HG03457 (cell line): ENCODE data around the gene TRIM44.

Source experiments
- ATAC-seq: cut with Tn5 transposase; IDR thresholded peaks from one replicate; pipeline ENCODE4 v1.9.1; 2021; ENCODE audit warnings: moderate number of reproducible peaks; ENCODE audit not compliant: unreplicated experiment

TRIM44 gene, protein sequence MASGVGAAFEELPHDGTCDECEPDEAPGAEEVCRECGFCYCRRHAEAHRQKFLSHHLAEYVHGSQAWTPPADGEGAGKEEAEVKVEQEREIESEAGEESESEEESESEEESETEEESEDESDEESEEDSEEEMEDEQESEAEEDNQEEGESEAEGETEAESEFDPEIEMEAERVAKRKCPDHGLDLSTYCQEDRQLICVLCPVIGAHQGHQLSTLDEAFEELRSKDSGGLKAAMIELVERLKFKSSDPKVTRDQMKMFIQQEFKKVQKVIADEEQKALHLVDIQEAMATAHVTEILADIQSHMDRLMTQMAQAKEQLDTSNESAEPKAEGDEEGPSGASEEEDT

DNA sequence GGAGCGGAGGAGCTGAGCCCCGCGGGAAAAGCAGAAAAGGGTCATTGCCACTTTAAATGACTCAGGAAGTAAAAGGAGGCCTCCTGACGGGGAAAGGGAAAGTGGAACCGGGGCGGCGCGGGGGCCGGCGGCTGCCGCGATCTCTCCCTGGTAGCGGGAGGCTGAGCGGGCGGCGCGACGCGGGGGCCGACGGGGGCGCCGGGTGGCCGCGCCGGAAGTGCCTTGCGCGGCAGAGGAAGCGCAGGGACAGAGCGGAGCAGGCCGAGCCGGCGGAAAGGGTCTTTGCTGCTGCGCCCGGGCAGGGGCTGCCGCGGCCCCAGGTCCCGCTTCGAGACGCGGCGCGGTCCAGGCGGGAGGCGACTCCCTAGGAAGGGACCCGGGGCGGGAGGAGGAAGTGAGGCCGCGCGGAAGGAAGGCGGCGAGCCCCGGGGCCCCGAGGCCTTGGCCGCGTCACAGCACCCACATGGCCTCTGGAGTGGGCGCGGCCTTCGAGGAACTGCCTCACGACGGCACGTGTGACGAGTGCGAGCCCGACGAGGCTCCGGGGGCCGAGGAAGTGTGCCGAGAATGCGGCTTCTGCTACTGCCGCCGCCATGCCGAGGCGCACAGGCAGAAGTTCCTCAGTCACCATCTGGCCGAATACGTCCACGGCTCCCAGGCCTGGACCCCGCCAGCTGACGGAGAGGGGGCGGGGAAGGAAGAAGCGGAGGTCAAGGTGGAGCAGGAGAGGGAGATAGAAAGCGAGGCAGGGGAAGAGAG lies at the start of gene TRIM44:
Gene TRIM44 (plus strand): TSS at position 127 of the 759 bp plus-strand sequence. CDS start 337 bp downstream, at position 464.
- peak; percentile 83 for ATAC-seq

DNA sequence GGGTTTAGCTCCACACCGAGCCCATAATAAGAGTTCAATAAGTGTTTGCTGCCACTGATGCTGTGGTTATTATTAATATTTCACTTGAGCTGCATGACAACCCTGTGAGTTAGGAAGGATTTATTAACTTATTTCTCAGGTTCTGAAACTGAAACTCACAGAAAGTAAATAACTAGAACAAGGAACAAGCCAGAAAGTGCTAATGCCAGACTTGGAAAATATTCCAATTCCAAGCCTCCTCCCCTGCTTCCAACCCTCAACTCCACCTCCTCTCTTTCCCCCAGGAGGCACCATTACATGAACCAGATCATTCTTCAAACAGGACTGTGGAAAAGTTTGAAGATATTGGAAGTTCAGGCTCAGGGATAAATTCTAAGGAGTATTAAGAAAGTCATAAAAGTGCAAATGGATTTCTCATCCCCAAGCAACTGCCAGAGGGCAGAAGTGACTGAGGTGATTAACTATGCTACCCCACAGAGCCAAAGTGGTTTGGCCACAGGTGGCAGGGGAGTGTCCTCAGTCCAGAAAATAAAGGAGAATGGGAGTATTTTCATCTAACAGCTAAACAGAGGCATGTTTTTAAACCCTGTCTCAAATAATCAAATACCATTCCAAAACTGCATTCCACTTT lies 47.5 kb upstream of the TRIM44 start:
- ATAC-seq: no peak

DNA sequence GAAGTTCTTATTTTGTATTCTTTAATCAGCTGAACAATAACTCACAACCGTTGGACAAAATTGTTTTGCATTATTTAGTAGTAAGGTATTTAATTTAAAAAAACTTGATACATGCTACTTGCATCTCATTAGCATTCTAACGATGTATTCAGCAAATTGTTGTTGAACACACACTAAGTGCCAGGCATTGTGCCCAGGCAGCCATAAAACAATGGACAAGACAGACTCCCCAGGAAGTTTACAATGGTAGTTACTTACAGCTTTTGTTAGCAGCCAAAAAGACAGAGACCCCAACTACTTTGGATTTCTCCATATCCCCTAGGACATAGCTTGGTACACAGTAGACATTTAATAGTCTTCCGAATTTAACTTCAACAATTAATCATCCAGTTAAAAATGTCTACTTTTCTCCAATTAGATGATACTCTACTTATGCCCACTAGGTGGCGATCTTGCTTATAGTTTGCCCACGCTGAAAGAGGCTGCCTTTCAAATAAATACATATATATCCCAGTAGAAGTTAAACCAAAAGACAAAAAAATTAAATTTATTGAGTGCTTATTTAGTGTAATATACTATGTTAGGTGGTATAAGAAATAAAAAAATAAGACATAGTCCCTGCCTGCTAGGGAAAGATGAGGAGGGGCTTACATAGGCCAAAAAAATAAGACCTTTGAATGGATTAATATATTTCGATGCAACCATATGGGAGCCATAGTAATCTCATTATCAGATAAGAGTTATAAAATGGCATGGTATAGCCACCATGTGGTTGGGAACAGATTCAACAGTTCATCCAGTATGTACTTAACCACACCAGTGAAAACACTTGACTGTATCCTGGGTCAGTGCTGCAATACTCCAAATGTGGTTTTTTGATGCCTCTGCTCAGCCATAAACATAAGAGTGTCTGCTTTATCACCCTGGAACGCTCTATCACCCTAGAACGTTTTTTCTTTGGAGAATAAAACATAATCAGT lies 46.4 kb upstream of the TRIM44 start:
- no peak for ATAC-seq

DNA sequence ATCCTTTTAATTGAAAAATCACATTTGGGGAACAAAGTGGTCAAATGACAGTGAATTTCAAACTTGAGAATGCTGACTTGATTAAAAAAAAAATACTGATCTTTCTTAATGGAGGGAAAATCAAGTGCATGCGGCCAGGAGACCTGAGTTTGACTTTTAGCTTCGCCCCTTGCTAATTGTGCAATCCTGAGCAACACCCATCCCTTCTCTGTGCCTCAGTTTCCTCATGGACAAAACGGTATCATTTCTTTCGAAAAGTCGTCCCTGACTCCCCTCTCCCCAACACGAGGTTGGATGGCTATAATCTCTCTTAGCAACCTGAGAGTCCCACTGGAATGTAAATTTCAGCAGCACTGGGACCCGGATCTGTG lies 45.3 kb upstream of the TRIM44 start:
- no peak for ATAC-seq

DNA sequence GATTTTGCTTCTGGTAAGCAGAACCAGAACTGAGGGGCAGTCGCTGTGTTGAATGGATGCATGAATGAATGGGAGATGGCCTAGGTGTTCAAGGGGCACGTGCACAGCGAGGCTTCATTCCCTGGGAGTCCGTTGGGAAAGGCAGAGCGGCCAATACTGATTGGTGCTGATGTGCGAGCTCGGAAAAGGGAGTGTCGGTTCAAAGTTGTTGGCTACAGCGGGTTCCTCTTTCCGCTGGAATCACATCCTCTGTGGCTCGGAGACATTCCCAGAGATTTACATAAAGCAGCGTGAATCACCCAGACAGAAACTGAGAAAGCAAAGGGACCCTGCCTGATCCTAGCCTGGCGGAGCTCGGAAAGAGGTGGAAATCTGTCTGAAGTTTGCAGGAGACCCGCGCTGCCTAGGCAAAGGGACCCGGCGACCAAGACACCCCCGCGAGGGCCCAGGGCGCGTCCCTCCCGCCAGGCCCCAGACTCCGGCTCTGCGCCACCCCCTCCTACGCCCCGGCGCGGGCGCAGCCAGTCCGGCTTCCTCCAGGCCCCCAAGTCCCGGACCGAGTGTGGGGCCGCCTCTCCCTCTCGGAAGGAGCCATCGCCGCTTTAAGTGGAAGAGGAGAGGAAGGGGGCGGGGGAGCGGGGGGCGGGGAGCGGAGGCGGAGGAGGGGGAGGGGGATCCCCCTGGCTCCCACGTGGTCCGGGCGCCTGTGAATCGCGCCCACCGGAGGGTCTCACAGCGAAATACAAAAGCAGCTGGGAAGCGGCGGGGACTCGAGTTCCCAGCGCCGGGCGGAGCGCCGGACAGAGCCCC lies 44.7 kb upstream of the TRIM44 start, which contains the start of gene FJX1:
Gene FJX1 (plus strand): TSS at position 774 of the 810 bp plus-strand sequence. CDS start 177 bp downstream, outside the sequence.
- ATAC-seq: peak; percentile 8

DNA sequence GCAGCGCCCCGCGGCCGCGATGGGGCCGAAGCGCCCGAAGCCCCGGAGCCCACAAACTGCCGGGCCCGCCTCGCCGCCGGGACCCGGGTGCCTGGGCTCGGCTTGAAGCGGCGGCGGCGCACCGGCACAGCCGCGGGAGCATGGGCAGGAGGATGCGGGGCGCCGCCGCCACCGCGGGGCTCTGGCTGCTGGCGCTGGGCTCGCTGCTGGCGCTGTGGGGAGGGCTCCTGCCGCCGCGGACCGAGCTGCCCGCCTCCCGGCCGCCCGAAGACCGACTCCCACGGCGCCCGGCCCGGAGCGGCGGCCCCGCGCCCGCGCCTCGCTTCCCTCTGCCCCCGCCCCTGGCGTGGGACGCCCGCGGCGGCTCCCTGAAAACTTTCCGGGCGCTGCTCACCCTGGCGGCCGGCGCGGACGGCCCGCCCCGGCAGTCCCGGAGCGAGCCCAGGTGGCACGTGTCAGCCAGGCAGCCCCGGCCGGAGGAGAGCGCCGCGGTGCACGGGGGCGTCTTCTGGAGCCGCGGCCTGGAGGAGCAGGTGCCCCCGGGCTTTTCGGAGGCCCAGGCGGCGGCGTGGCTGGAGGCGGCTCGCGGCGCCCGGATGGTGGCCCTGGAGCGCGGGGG lies 44.0 kb upstream of the TRIM44 start:
- peak; percentile 32 for ATAC-seq

DNA sequence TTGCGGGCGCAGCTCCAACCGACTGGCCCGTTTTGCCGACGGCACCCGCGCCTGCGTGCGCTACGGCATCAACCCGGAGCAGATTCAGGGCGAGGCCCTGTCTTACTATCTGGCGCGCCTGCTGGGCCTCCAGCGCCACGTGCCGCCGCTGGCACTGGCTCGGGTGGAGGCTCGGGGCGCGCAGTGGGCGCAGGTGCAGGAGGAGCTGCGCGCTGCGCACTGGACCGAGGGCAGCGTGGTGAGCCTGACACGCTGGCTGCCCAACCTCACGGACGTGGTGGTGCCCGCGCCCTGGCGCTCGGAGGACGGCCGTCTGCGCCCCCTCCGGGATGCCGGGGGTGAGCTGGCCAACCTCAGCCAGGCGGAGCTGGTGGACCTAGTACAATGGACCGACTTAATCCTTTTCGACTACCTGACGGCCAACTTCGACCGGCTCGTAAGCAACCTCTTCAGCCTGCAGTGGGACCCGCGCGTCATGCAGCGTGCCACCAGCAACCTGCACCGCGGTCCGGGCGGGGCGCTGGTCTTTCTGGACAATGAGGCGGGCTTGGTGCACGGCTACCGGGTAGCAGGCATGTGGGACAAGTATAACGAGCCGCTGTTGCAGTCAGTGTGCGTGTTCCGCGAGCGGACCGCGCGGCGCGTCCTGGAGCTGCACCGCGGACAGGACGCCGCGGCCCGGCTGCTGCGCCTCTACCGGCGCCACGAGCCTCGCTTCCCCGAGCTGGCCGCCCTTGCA lies 43.3 kb upstream of the TRIM44 start:
- ATAC-seq: peak; percentile 22

DNA sequence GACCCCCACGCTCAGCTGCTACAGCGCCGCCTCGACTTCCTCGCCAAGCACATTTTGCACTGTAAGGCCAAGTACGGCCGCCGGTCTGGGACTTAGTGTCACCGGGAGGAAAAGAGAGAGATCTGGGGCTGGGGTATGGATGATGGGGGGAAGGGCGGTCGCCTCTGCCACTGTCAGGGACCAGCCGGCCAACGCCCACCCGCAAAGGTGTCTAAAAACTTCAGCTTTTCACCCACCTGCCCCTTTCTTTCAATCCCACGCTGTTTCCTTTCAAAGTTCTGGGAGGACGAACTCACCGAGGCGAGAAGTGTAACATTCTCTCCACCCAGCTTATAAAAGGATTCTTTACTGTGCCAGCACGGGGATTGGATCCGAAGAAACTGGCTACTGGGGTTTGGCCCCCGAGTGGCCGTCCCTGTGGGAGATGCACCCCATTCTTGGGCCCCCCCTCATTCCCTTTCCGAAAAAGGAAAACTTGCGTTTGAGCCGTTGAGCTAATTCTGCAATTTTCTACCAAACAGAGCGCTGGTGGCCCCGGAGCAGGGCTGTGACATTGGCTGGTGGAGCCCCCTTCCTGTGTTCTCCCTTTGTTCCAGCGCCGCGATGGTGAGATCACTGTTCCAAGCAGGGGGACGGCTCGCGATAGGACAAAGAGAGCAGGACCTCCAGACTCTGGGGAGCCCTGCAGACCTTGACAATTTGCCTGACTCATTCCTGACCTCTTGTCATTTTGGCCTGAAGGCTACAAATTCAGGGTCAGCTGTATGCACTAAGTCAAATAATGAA lies 42.5 kb upstream of the TRIM44 start:
- ATAC-seq: no peak

DNA sequence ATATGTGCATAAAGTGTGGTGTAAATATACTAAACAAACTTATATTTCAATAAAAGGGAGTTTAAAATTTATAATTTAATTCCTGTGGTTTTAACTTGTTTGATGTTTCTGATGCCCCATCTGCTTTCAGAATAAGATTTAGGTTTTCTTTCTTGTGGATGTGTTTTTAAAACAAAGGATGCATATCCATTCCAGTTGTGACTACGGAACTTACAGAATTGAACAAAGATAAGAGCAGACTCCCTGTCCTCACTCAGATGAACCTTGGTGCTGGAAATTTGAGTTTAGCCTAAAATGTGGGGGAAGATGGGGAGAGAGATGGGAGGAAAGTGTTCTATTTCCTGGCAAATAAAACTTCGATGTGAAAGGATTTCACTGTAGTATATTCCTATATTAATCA lies 41.8 kb upstream of the TRIM44 start:
- ATAC-seq: no peak

DNA sequence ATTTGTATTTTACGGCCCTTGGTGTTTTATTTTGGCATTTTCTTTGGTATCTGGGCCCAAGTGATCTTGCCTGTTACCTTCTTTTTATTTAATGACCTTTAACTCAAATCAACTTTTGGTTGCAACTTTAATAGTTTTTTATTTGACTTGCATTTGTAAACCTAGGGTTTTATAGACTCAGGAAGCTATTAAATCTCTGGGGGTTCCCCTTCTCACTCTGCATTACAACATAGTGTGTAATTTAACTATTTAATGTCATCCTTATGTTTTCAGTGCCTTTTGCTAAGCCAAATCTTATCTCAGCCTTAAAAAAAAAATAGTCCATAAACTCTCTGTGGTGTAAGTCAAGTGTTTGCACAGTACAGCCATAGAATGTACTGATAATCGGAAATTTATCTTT lies 41.0 kb upstream of the TRIM44 start:
- no peak for ATAC-seq

DNA sequence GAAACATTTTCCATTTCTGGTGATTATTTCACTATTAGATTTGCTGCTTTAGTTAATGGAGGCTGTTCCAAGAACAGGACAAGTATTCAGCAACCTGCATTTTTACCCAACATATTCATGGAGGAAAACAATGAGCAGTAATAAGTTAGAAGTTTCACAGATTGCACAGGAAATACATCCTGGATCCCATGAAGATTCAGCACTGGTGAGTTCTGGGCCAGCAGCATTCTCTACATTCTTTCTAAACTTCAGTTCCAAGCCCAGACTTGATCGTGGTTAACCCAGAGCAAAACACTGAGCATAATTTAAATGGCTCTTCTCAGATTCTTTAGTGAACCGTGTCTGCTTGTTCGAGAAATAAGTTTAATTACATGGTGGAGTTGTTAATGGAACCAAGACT lies 40.5 kb upstream of the TRIM44 start:
- ATAC-seq: no peak

DNA sequence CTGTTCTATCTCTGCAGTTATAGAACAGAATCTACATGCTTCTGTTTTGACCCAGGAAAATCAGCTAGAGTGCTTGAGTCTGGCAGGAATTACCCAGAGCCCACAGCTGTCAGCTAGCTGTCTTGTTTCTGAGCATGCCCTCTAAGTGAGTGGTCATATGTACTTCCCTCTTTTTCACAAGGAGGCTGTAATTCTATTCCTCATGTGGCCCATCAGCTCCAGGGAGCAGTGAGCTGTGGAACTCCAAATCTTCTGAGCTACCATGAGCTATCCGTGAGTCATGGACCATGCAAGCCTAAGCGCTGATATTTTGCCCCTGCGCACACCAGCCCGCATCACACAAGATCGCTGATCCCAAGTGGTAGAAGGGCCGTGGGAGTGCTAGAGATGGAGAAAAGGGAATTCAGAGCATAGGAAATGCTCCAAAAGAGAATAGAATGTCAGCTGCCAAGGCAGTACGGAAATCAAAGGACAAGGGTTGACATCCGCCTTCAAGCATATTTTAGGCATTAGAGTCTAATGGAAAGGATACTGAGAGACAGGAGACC lies 38.9 kb upstream of the TRIM44 start:
- no peak for ATAC-seq

DNA sequence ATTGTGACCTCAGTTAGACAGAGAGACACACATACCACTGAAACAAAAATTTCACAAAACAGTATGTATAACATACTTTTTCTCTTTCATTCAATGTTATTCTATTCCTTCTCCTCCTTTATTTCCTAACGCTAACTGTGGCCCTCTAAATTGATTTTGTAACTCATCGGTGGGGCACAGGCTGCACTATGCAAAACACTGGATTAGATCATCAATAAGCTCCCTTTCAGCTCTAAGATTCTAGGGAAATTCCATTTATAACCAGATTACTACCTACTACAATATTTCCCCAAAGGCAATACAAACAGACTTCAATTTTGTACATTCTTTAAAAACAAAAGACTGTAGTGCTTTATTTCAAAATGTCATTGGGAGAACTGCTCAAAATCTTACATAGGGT lies 38.3 kb upstream of the TRIM44 start:
- ATAC-seq: no peak

DNA sequence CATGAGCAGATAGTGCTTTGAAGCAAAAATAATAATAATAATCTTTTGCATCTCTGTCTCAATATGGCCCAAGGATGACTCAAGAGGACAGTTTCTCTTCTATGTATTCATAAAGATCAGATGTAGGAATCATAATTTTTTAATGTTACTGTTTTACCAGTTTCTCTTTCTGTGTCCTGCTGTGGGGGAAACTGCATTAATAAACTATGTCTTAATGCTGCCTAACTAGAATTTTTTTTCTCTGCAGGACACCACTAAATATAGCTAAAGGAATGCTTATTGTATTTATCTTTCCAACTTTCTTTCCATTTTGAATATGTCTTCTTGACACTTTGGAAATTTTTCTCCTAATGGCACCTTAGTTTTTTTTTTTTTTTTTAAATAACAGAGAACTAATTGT lies 37.8 kb upstream of the TRIM44 start:
- no peak for ATAC-seq

DNA sequence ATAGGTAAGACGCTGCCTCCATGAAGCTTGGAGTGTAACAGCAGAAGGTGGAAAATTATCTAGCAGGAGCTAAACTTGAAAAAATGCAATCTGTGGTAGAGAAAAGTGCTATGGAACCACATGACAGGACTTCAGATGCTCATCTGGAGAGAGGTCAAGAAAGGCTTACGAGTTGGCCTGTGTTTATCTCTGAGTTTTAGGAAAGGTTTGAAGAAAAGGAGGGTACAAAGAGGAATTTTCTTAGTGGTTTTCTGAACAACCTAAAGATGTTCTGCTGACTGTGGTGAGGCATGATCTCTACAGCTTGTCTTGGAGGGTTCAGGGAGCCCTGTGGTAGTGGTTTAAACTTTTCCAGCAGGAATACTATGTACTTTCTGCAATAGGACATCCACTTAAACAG lies 36.1 kb upstream of the TRIM44 start:
- no peak for ATAC-seq

DNA sequence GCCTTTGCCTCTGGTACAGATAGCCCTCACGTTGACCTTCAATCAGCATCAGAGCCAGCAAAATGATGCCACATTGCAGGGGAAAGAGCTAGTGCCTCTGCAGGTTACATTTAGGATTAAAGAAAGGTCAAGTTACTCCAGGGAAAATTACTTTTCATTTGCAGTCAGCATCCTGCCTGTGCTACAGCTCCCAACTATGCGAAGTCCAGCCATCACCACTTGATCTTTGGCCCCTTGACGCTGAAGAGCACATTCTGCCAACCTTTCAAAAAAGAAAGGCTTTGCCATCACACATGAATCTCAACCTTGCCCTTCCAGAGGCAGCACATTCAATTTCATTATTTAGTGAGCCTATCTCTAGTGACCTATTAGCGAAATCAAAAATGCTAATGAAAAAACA lies 33.1 kb upstream of the TRIM44 start:
- no peak for ATAC-seq

DNA sequence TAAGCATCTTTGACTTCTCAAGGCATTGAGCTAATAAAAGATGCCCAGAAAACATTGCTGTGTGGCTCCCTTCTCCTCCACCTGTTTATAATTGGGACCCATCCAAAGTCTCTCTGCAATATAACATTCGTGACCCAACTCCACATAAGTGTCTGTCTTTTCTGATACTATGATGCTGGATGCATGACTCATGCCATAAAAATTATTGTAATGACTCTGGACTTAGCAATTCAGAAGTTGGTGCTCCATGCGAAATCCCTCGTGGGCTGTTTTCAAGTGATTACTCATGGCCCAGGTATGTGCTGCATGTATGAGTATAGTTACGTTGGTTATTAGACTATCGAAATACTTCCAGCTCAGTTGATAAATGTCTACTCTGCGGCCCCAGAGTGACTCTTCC lies 32.7 kb upstream of the TRIM44 start:
- ATAC-seq: no peak

DNA sequence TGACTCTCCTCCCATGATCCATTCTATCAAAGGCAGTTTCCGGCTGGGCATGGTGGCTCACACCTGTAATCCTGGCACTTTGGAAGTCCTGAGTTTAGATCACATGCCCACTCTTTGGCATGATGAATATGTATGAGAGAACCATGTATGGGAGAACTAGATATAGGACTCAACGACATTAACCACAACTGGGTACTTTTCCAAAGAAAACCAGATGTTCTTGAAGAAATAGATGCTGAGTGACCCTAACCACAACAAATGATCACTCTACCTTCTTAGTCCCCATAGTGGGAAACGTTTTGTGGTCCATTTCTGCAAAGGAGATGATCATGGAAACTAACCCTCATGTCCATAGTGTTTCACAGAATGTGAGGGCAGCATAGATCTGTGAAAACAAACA lies 30.7 kb upstream of the TRIM44 start:
- no peak for ATAC-seq
